ENCODE data around the gene TMEM129. TPM values are rescaled to one million over a fixed set of nuclear protein-coding genes. Genes with fewer than 3 reads are reported as not detected.

TMEM129 gene
- polyA plus RNA-seq, 1 experiment = 33.8 TPM

DNA sequence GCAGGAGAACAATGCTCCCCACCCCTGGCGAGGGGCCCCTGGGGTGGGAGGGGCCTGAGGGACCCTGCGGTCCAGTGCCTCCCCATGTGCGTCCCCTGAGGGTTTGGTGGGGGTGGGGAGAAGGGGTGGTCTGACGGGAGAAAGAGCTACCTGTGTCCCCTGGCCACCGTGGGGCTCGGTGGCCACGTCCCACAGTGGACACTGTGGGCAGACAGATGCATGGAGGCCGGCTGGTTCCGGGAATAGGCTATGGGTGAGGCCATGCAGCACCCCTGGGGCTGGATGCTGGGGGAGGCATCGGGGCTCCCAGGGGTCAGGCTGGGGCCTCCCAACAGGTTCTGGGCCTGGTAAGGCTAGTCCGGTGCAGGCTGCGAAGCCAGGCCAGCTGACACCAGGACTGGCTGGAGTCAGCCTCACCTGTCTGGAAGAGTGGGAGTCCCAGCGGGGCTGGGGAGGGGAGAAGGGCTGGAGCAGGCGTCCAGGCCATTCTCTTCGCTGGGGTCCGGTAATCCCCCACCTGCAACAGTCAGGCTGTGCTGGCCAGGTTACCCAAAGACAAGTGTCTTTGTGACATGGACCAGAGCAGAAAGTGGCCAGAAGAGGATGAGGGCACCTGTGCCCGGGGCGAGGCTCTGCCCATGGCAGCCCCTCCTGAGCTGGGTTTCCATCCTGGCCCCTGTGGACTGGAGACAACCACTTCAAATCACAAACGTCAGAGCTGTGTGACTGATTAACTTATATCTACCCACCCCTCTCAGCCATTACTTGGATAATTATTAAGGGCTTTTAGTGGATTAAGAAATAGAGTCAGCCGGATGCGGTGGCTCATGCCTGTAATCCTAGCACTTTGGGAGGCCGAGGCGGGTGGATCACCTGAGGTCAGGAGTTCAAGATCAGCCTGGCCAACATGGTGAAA lies 35.6 kb downstream of the TMEM129 start:
- peak overlapping the region; percentile 38; the same call in 1 of the 2 replicates for H3K4me3 ChIP-seq (ENCODE audit: low read depth, low read length)
- CTCF ChIA-PET = no interaction called here
- no peaks in the 10 kb centered on the region for H3K36me3 ChIP-seq (ENCODE audit: control insufficient read depth, insufficient read depth, low read length)
- no peak for TF ChIP-seq CTCF (IDR thresholded peaks at IDR 0.05; ENCODE audit: insufficient read depth, low read depth, low read length)
- POLR2A ChIA-PET = no interaction called here
- H3K27me3 ChIP-seq (ENCODE audit: control insufficient read depth, insufficient read depth, low read length) = no peaks in the 10 kb centered on the region
- no peak for DNase-seq (ENCODE audit: low read depth)

GRCh38 chr4:1684506-1685234 lies 36.5 kb downstream of the TMEM129 start:
- ChIA-PET CTCF (no interaction called here), POLR2A (no interaction called here)
- H3K36me3 ChIP-seq (ENCODE audit: control insufficient read depth, insufficient read depth, low read length) = no peaks in the 10 kb centered on the region
- no peaks in the 10 kb centered on the region for H3K27me3 ChIP-seq (ENCODE audit: control insufficient read depth, insufficient read depth, low read length)
- DNase-seq (ENCODE audit: low read depth) = no peak
- H3K4me3 ChIP-seq (ENCODE audit: low read depth, low read length) = peak overlapping the region; percentile 38
- TF ChIP-seq CTCF (IDR thresholded peaks at IDR 0.05; ENCODE audit: insufficient read depth, low read depth, low read length) = no peak

GRCh38 chr4:1683736-1684505 lies 37.2 kb downstream of the TMEM129 start, which contains the start of gene FAM53A:
Gene FAM53A (minus strand): TSS chr4:1684313. CDS start chr4:1668741, 15,572 bp downstream.
- CTCF ChIA-PET = interaction anchor here (0.8 to 1.2 kb wide), 3 partner anchors 9 to 54 kb away, joined by 3 to 4 read pairs (median 3); no protein-coding TSS in a partner anchor

DNA sequence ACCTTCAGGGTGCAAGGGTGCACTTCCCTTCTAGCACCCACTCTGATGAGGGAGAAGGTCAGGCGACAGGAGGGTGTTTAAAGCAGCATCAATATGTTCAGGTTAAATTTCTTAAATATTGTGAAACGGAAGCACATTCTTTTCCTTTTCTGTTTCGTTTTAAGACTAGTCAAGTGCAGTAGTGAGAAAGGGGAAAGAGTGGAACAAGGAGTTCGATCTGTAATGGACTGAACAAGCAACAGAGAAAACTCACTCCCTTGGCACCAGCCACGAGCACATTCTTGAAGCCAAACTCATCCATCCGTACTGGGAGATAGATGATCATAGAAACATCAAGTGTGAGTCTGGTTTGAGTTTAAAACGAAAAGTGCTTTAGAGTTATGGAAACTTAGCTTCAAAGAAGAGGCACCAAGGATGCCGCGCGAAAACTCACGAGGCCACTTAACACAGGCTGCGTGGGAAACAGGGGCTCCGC lies 37.8 kb downstream of the TMEM129 start:
- Histone ChIP-seq H3K36me3 (ENCODE audit: control insufficient read depth, insufficient read depth, low read length) (no peaks in the 10 kb centered on the region), H3K27me3 (ENCODE audit: control insufficient read depth, insufficient read depth, low read length) (no peaks in the 10 kb centered on the region), H3K4me3 (ENCODE audit: low read depth, low read length) (peak overlapping the region; percentile 67)
- DNase-seq (ENCODE audit: low read depth) = peak; percentile 47
- ChIA-PET CTCF (interaction anchor here (0.5 to 1.2 kb wide), 5 partner anchors 10 to 65 kb away, joined by 3 to 4 read pairs (median 3); no protein-coding TSS in a partner anchor), POLR2A (no interaction called here)
- no peak for TF ChIP-seq CTCF (IDR thresholded peaks at IDR 0.05; ENCODE audit: insufficient read depth, low read depth, low read length)

More at GRCh38 chr4:1683736-1684505, 37.2 kb downstream of the TMEM129 start, which contains the start of gene FAM53A:
- Histone ChIP-seq H3K4me3 (ENCODE audit: low read depth, low read length) (peak within 1 kb of the TSS; percentile 67), H3K27me3 (ENCODE audit: control insufficient read depth, insufficient read depth, low read length) (no peaks in the 10 kb centered on the region), H3K36me3 (ENCODE audit: control insufficient read depth, insufficient read depth, low read length) (no peaks in the 10 kb centered on the region)
- DNase-seq (ENCODE audit: low read depth) = no peak
- TF ChIP-seq CTCF (IDR thresholded peaks at IDR 0.05; ENCODE audit: insufficient read depth, low read depth, low read length) = no peak
- POLR2A ChIA-PET = no interaction called here
